ENCODE results near the gene ANGPTL4.

- TF ChIP-seq, protein P1, sequence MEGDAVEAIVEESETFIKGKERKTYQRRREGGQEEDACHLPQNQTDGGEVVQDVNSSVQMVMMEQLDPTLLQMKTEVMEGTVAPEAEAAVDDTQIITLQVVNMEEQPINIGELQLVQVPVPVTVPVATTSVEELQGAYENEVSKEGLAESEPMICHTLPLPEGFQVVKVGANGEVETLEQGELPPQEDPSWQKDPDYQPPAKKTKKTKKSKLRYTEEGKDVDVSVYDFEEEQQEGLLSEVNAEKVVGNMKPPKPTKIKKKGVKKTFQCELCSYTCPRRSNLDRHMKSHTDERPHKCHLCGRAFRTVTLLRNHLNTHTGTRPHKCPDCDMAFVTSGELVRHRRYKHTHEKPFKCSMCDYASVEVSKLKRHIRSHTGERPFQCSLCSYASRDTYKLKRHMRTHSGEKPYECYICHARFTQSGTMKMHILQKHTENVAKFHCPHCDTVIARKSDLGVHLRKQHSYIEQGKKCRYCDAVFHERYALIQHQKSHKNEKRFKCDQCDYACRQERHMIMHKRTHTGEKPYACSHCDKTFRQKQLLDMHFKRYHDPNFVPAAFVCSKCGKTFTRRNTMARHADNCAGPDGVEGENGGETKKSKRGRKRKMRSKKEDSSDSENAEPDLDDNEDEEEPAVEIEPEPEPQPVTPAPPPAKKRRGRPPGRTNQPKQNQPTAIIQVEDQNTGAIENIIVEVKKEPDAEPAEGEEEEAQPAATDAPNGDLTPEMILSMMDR (IDR thresholded peaks at IDR 0.05) = no peak
- no peak for TF ChIP-seq EZH2 (IDR thresholded peaks at IDR 0.05; ENCODE audit: borderline replicate concordance, insufficient read depth, low read depth, low read length, poor library complexity, severe bottlenecking)
These were observed 27.5 kb downstream of the ANGPTL4 start for GRCh38 chr19:8391198-8392016.

Data from B cell (primary cell).